Measurements from ENCODE around the gene C9orf152.
"Not testable (repeated sequence)": the region's sequence is repeated elsewhere in the genome, so short reads cannot be mapped to it uniquely, and the experiment has no call there.

The C9orf152 gene

GRCh38 chr9:110252509-110253139, 44.7 kb upstream of the C9orf152 start:
- DNase-seq (ENCODE audit: low spot score), result no peak
- in situ Hi-C loops (cut with MboI; ENCODE audit: low sequenced_read_pairs, unreplicated experiment), result no loop called here

GRCh38 chr9:110251770-110252169, 43.8 kb upstream of the C9orf152 start:
- DNase-seq (ENCODE audit: low spot score); in situ Hi-C loops (cut with MboI; ENCODE audit: low sequenced_read_pairs, unreplicated experiment): not testable (repeated sequence)

More at GRCh38 chr9:110252509-110253139, 44.7 kb upstream of the C9orf152 start:
- TF ChIP-seq CTCF (IDR thresholded peaks at IDR 0.05; ENCODE audit: borderline replicate concordance, control extremely low read depth, extremely low read depth, insufficient read depth, missing control alignments), result no peak

- TF ChIP-seq CTCF (IDR thresholded peaks at IDR 0.05; ENCODE audit: borderline replicate concordance, control extremely low read depth, extremely low read depth, insufficient read depth, missing control alignments), result no peak
- no peak for DNase-seq (ENCODE audit: low spot score)
- in situ Hi-C loops (cut with MboI; ENCODE audit: low sequenced_read_pairs, unreplicated experiment), result no loop called here
Measured at GRCh38 chr9:110251212-110251611, 43.3 kb upstream of the C9orf152 start.

GRCh38 chr9:110249603-110250002, 41.6 kb upstream of the C9orf152 start:
- no peak for TF ChIP-seq CTCF (IDR thresholded peaks at IDR 0.05; ENCODE audit: borderline replicate concordance, control extremely low read depth, extremely low read depth, insufficient read depth, missing control alignments)
- no peak for DNase-seq (ENCODE audit: low spot score)
- in situ Hi-C loops (cut with MboI; ENCODE audit: low sequenced_read_pairs, unreplicated experiment), result no loop called here

- in situ Hi-C loops (cut with MboI; ENCODE audit: low sequenced_read_pairs, unreplicated experiment), result no loop called here
- DNase-seq (ENCODE audit: low spot score), result no peak
- TF ChIP-seq CTCF (IDR thresholded peaks at IDR 0.05; ENCODE audit: borderline replicate concordance, control extremely low read depth, extremely low read depth, insufficient read depth, missing control alignments), result no peak
Measured at GRCh38 chr9:110248361-110248760, 40.4 kb upstream of the C9orf152 start.

GRCh38 chr9:110246214-110246613, 38.3 kb upstream of the C9orf152 start:
- in situ Hi-C loops (cut with MboI; ENCODE audit: low sequenced_read_pairs, unreplicated experiment), result no loop called here
- no peak for DNase-seq (ENCODE audit: low spot score)
- TF ChIP-seq CTCF (IDR thresholded peaks at IDR 0.05; ENCODE audit: borderline replicate concordance, control extremely low read depth, extremely low read depth, insufficient read depth, missing control alignments), result no peak

GRCh38 chr9:110244616-110245015, 36.7 kb upstream of the C9orf152 start:
- no peak for TF ChIP-seq CTCF (IDR thresholded peaks at IDR 0.05; ENCODE audit: borderline replicate concordance, control extremely low read depth, extremely low read depth, insufficient read depth, missing control alignments)
- in situ Hi-C loops (cut with MboI; ENCODE audit: low sequenced_read_pairs, unreplicated experiment), result no loop called here
- DNase-seq (ENCODE audit: low spot score), result no peak
